ENCODE results near the gene MMP14. TPM values are rescaled to one million over a fixed set of nuclear protein-coding genes. Genes with fewer than 3 reads are reported as not detected.
A peak's percentile ranks its signal among the peaks of the same experiment; 100 is the strongest.

MMP14 gene
- total and polyA plus RNA-seq, 2 of the 13 experiments (the other 11 are each of a cell fraction or from before 2014, with no cell fraction given), result 5.2 to 9.8 TPM

DNA sequence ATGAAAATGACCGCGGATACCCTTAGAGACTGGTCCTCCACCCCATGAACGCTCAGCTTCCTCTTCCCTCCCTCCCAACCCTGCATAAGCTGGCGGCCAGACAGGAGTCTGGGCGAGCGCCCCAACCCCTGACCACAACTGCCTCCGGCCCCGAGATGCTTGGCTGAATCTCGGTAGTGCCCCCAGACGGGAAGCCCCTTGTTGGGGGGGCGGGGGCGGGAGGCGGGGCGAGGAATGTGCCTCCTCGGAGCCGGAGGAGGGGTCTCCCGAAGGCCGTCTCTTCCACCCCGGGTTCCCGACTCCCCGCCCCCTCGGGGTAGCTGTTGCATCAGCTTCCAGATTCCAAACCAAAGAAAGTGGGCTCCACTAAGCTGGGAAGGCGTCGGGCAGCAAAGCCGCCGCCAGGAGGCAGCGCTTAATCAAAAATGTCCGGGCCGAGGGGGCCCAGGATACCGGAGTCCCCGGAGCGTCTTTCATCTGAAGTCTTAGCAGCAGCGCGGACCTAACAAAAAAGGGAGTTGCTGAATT, 13.8 kb upstream of the MMP14 start (continued):
- TF ChIP-seq LBX2 (CRISPR knock-in tag; IDR thresholded peaks at IDR 0.05; ENCODE audit: borderline replicate concordance), result no peak
- no peak for TF ChIP-seq MBNL3 (CRISPR knock-in tag; conservative IDR thresholded peaks at IDR 0.05)
- TF ChIP-seq, protein P1, sequence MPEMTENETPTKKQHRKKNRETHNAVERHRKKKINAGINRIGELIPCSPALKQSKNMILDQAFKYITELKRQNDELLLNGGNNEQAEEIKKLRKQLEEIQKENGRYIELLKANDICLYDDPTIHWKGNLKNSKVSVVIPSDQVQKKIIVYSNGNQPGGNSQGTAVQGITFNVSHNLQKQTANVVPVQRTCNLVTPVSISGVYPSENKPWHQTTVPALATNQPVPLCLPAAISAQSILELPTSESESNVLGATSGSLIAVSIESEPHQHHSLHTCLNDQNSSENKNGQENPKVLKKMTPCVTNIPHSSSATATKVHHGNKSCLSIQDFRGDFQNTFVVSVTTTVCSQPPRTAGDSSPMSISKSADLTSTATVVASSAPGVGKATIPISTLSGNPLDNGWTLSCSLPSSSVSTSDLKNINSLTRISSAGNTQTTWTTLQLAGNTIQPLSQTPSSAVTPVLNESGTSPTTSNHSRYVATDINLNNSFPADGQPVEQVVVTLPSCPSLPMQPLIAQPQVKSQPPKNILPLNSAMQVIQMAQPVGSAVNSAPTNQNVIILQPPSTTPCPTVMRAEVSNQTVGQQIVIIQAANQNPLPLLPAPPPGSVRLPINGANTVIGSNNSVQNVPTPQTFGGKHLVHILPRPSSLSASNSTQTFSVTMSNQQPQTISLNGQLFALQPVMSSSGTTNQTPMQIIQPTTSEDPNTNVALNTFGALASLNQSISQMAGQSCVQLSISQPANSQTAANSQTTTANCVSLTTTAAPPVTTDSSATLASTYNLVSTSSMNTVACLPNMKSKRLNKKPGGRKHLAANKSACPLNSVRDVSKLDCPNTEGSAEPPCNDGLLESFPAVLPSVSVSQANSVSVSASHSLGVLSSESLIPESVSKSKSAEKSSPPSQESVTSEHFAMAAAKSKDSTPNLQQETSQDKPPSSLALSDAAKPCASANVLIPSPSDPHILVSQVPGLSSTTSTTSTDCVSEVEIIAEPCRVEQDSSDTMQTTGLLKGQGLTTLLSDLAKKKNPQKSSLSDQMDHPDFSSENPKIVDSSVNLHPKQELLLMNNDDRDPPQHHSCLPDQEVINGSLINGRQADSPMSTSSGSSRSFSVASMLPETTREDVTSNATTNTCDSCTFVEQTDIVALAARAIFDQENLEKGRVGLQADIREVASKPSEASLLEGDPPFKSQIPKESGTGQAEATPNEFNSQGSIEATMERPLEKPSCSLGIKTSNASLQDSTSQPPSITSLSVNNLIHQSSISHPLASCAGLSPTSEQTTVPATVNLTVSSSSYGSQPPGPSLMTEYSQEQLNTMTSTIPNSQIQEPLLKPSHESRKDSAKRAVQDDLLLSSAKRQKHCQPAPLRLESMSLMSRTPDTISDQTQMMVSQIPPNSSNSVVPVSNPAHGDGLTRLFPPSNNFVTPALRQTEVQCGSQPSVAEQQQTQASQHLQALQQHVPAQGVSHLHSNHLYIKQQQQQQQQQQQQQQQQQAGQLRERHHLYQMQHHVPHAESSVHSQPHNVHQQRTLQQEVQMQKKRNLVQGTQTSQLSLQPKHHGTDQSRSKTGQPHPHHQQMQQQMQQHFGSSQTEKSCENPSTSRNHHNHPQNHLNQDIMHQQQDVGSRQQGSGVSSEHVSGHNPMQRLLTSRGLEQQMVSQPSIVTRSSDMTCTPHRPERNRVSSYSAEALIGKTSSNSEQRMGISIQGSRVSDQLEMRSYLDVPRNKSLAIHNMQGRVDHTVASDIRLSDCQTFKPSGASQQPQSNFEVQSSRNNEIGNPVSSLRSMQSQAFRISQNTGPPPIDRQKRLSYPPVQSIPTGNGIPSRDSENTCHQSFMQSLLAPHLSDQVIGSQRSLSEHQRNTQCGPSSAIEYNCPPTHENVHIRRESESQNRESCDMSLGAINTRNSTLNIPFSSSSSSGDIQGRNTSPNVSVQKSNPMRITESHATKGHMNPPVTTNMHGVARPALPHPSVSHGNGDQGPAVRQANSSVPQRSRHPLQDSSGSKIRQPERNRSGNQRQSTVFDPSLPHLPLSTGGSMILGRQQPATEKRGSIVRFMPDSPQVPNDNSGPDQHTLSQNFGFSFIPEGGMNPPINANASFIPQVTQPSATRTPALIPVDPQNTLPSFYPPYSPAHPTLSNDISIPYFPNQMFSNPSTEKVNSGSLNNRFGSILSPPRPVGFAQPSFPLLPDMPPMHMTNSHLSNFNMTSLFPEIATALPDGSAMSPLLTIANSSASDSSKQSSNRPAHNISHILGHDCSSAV (CRISPR knock-in tag; IDR thresholded peaks at IDR 0.05; ENCODE audit: borderline replicate concordance), result no peak
- TF ChIP-seq ARNTL (CRISPR knock-in tag; IDR thresholded peaks at IDR 0.05), result no peak
- no peak for TF ChIP-seq E2F1 (CRISPR knock-in tag; IDR thresholded peaks at IDR 0.05)
- no peak for TF ChIP-seq ZNF260 (CRISPR knock-in tag; IDR thresholded peaks at IDR 0.05; ENCODE audit: borderline replicate concordance, low read depth)
- TF ChIP-seq AFF4 (CRISPR knock-in tag; IDR thresholded peaks at IDR 0.05), result no peak
- TF ChIP-seq, protein P2, sequence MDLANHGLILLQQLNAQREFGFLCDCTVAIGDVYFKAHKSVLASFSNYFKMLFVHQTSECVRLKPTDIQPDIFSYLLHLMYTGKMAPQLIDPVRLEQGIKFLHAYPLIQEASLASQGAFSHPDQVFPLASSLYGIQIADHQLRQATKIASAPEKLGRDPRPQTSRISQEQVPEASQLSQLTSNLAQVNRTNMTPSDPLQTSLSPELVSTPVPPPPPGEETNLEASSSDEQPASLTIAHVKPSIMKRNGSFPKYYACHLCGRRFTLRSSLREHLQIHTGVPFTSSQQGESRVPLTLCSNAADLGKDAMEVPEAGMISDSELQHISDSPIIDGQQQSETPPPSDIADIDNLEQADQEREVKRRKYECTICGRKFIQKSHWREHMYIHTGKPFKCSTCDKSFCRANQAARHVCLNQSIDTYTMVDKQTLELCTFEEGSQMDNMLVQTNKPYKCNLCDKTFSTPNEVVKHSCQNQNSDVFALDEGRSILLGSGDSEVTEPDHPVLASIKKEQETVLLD (CRISPR knock-in tag; IDR thresholded peaks at IDR 0.05; ENCODE audit: low read depth), result no peak
- peak; percentile 73 for TF ChIP-seq ZNF441 (CRISPR knock-in tag; IDR thresholded peaks at IDR 0.05; ENCODE audit: borderline replicate concordance)
- TF ChIP-seq SKI (IDR thresholded peaks at IDR 0.05; ENCODE audit: partially characterized antibody), result no peak
- TF ChIP-seq ZNF17 (CRISPR knock-in tag; IDR thresholded peaks at IDR 0.05), result no peak
- no peak for TF ChIP-seq NR2F6 (IDR thresholded peaks at IDR 0.05)
- peak; percentile 36; the same call in 1 of the 2 replicates for TF ChIP-seq NR2F6 (CRISPR knock-in tag; IDR thresholded peaks at IDR 0.05)
- peak; percentile 70; the same call in 1 of the 2 replicates for TF ChIP-seq CBFB (CRISPR knock-in tag; IDR thresholded peaks at IDR 0.05)
- peak; percentile 96 for TF ChIP-seq KDM2A (CRISPR knock-in tag; IDR thresholded peaks at IDR 0.05; ENCODE audit: borderline replicate concordance, low read depth)
